Measurements from ENCODE around the gene ST6GALNAC3. TPM values are rescaled to one million over a fixed set of nuclear protein-coding genes. Genes with fewer than 3 reads are reported as not detected.

The ST6GALNAC3 gene
- total RNA-seq, 1 donor from 2014 or later = 23.6 TPM

DNA sequence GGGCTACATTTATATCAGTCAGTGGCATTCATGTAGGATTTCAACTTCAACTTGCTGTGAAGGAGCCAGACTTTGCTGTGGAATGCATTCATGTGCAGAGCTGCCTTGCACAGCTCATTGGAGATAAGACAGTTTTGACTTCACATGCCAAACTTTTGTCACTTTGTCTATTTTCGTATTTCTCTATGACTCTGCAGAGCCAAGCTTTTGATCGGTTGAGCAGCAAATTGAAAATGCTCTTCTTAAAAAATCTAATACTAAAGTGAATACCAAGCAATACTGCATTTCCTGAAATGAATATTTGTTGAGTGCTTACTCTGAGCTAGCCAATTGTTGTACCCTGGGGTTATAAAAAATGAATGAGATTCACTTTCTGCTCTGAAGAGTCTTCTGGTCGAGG lies 388.7 kb downstream of the ST6GALNAC3 start:
- Mint-ChIP-seq H3K9me3 (peaks cover 2% of the 10 kb centered on the region), H3K27ac (no peak overlapping the region), H3K4me1 (peaks cover 14% of the 10 kb centered on the region), H3K27me3 (ENCODE audit: insufficient read depth, low read depth) (no peaks in the 10 kb centered on the region), H3K4me3 (no peak overlapping the region), H3K36me3 (peaks cover 2% of the 10 kb centered on the region)
- no peak for TF ChIP-seq EZH2phosphoT487 (IDR thresholded peaks at IDR 0.05)
- TF ChIP-seq, protein P1, sequence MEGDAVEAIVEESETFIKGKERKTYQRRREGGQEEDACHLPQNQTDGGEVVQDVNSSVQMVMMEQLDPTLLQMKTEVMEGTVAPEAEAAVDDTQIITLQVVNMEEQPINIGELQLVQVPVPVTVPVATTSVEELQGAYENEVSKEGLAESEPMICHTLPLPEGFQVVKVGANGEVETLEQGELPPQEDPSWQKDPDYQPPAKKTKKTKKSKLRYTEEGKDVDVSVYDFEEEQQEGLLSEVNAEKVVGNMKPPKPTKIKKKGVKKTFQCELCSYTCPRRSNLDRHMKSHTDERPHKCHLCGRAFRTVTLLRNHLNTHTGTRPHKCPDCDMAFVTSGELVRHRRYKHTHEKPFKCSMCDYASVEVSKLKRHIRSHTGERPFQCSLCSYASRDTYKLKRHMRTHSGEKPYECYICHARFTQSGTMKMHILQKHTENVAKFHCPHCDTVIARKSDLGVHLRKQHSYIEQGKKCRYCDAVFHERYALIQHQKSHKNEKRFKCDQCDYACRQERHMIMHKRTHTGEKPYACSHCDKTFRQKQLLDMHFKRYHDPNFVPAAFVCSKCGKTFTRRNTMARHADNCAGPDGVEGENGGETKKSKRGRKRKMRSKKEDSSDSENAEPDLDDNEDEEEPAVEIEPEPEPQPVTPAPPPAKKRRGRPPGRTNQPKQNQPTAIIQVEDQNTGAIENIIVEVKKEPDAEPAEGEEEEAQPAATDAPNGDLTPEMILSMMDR (IDR thresholded peaks at IDR 0.05) = no peak
- TF ChIP-seq EZH2 (IDR thresholded peaks at IDR 0.05) = no peak
- H3K9me3 ChIP-seq (ENCODE audit: low read depth) = no peaks in the 10 kb centered on the region
- no peaks in the 10 kb centered on the region for H3K36me3 ChIP-seq
- H3K79me2 ChIP-seq (ENCODE audit: low read depth) = no peaks in the 10 kb centered on the region
- H3K4me2 ChIP-seq = no peak overlapping the region
- no peak overlapping the region for H3K4me3 ChIP-seq
- H3K9ac ChIP-seq = no peak overlapping the region
- H3F3A ChIP-seq (ENCODE audit: low read depth) = no peaks in the 10 kb centered on the region
- no peaks in the 10 kb centered on the region for H4K20me1 ChIP-seq (ENCODE audit: low read depth)
- H3K4me1 ChIP-seq = no peaks in the 10 kb centered on the region
- DNase-seq (ENCODE audit: low spot score) = no peak
- H2AFZ ChIP-seq (replicated peaks) = no peak overlapping the region
- no peak overlapping the region for H3K27ac ChIP-seq
- H3K27me3 ChIP-seq = no peaks in the 10 kb centered on the region

- Histone ChIP-seq H3K4me2 (no peak overlapping the region), H3F3A (ENCODE audit: low read depth) (no peaks in the 10 kb centered on the region), H3K36me3 (no peaks in the 10 kb centered on the region), H3K9ac (no peak overlapping the region), H3K9me3 (ENCODE audit: low read depth) (no peaks in the 10 kb centered on the region), H3K4me3 (no peak overlapping the region), H3K27me3 (no peaks in the 10 kb centered on the region), H3K79me2 (ENCODE audit: low read depth) (no peaks in the 10 kb centered on the region), H3K4me1 (no peaks in the 10 kb centered on the region), H4K20me1 (ENCODE audit: low read depth) (no peaks in the 10 kb centered on the region), H3K27ac (no peak overlapping the region), H2AFZ (replicated peaks) (no peak overlapping the region)
- H3K36me3 Mint-ChIP-seq = peaks cover 2% of the 10 kb centered on the region
- TF ChIP-seq EZH2 (IDR thresholded peaks at IDR 0.05) = no peak
- TF ChIP-seq EZH2phosphoT487 (IDR thresholded peaks at IDR 0.05) = no peak
- TF ChIP-seq, protein P1 (IDR thresholded peaks at IDR 0.05) = no peak
- no peak for DNase-seq (ENCODE audit: low spot score)
- no peaks in the 10 kb centered on the region for H3K27me3 Mint-ChIP-seq (ENCODE audit: insufficient read depth, low read depth)
- H3K4me3 Mint-ChIP-seq = no peak overlapping the region
- H3K27ac Mint-ChIP-seq = no peak overlapping the region
- H3K9me3 Mint-ChIP-seq = peaks cover 2% of the 10 kb centered on the region
- peaks cover 14% of the 10 kb centered on the region for H3K4me1 Mint-ChIP-seq
Measured at GRCh38 chr1:76463849-76464248, 389.3 kb downstream of the ST6GALNAC3 start.

GRCh38 chr1:76465030-76465429 lies 390.5 kb downstream of the ST6GALNAC3 start:
- peaks cover 14% of the 10 kb centered on the region for H3K4me1 Mint-ChIP-seq
- Histone ChIP-seq H3K27me3 (no peaks in the 10 kb centered on the region), H3F3A (ENCODE audit: low read depth) (no peaks in the 10 kb centered on the region), H3K4me1 (no peaks in the 10 kb centered on the region), H3K27ac (no peak overlapping the region), H4K20me1 (ENCODE audit: low read depth) (no peaks in the 10 kb centered on the region), H3K9me3 (ENCODE audit: low read depth) (no peaks in the 10 kb centered on the region), H3K9ac (no peak overlapping the region), H2AFZ (replicated peaks) (no peak overlapping the region), H3K4me2 (no peak overlapping the region), H3K4me3 (no peak overlapping the region), H3K36me3 (no peaks in the 10 kb centered on the region), H3K79me2 (ENCODE audit: low read depth) (no peaks in the 10 kb centered on the region)
- no peak overlapping the region for H3K4me3 Mint-ChIP-seq
- TF ChIP-seq EZH2 (IDR thresholded peaks at IDR 0.05) (no peak), EZH2phosphoT487 (IDR thresholded peaks at IDR 0.05) (no peak)
- TF ChIP-seq, protein P1 (IDR thresholded peaks at IDR 0.05) = no peak
- no peak for DNase-seq (ENCODE audit: low spot score)
- H3K27ac Mint-ChIP-seq = no peak overlapping the region
- H3K27me3 Mint-ChIP-seq (ENCODE audit: insufficient read depth, low read depth) = no peaks in the 10 kb centered on the region
- H3K9me3 Mint-ChIP-seq = no peaks in the 10 kb centered on the region
- no peaks in the 10 kb centered on the region for H3K36me3 Mint-ChIP-seq
